Stimulated activated CD8-positive, alpha-beta memory T cell treated with anti-CD3 and anti-CD28 coated beads, Interleukin-15, amount 100 ng/mL, for 4 hours (primary cell): ENCODE measurements around the gene SENP3.

ENCODE experiments used
- DNase-seq, 2 donors: peaks; one replicate each; pipeline ENCODE4 v3.0.0-alpha.2; 2020; ENCODE audit warnings: low read depth in 2 of 2

The SENP3 gene

GRCh38 chr17:7561589-7562207, at the start of gene SENP3:
Gene SENP3, plus strand, starts transcription at chr17:7561919. Its CDS starts 1,158 bp downstream, at chr17:7563077.
- peak; percentile 75 to 86 for DNase-seq

- DNase-seq, result no peak
These were observed 49.6 kb upstream of the SENP3 start for GRCh38 chr17:7512105-7512504.

- no peak for DNase-seq
These were observed 48.7 kb upstream of the SENP3 start for GRCh38 chr17:7512824-7513540.

- no peak for DNase-seq
These were observed 47.8 kb upstream of the SENP3 start for GRCh38 chr17:7513850-7514419.

GRCh38 chr17:7515911-7516610, 45.7 kb upstream of the SENP3 start:
- DNase-seq, result no peak

- peak in 1 of 2 donors; percentile 15 for DNase-seq
These were observed 38.7 kb upstream of the SENP3 start for GRCh38 chr17:7523033-7523432.

GRCh38 chr17:7528842-7529241, 32.9 kb upstream of the SENP3 start:
- DNase-seq, result no peak

- no peak for DNase-seq
These were observed 31.5 kb upstream of the SENP3 start for GRCh38 chr17:7530023-7530900.

- DNase-seq, result no peak
These were observed 23.7 kb upstream of the SENP3 start for GRCh38 chr17:7538050-7538449.

- no peak for DNase-seq
These were observed 22.7 kb upstream of the SENP3 start for GRCh38 chr17:7538891-7539545.

- DNase-seq, result no peak
These were observed 20.6 kb upstream of the SENP3 start for GRCh38 chr17:7541074-7541621.

GRCh38 chr17:7544911-7545310, 16.8 kb upstream of the SENP3 start:
- no peak for DNase-seq

- DNase-seq, result peak in 1 of 2 donors; percentile 31
These were observed 12.9 kb upstream of the SENP3 start, which contains the start of gene TNFSF12 for GRCh38 chr17:7548585-7549400. Gene TNFSF12, plus strand, starts transcription at chr17:7549058. Its CDS starts 96 bp downstream, at chr17:7549154.

- DNase-seq, result no peak
These were observed 12.2 kb upstream of the SENP3 start for GRCh38 chr17:7549401-7550055.

- no peak for DNase-seq
These were observed 11.4 kb upstream of the SENP3 start for GRCh38 chr17:7550344-7550743.

- no peak for DNase-seq
These were observed 10.3 kb upstream of the SENP3 start for GRCh38 chr17:7551396-7551795.

GRCh38 chr17:7552621-7553051, 9.1 kb upstream of the SENP3 start:
- DNase-seq, result no peak

GRCh38 chr17:7553356-7553755, 8.4 kb upstream of the SENP3 start:
- no peak for DNase-seq

GRCh38 chr17:7555320-7555948, 6.3 kb upstream of the SENP3 start:
- DNase-seq, result no peak
